NT2/D1 (cell line): ENCODE results near the gene CDH22.

Source experiments
- SUZ12 ChIP-seq: IDR thresholded peaks from 2 replicates; pipeline ENCODE4 v1.6.1; 2011; ENCODE audit not compliant: insufficient read length, insufficient read depth; ENCODE audit errors: extremely low read depth
- YY1 ChIP-seq: IDR thresholded peaks from 2 replicates; pipeline ENCODE4 v1.6.1; 2011; ENCODE audit not compliant: insufficient read length, insufficient read depth
- ZNF274 ChIP-seq: IDR thresholded peaks from 2 replicates; pipeline ENCODE4 v1.6.1; 2011; ENCODE audit warnings: mild to moderate bottlenecking, low read depth, low read length

DNA sequence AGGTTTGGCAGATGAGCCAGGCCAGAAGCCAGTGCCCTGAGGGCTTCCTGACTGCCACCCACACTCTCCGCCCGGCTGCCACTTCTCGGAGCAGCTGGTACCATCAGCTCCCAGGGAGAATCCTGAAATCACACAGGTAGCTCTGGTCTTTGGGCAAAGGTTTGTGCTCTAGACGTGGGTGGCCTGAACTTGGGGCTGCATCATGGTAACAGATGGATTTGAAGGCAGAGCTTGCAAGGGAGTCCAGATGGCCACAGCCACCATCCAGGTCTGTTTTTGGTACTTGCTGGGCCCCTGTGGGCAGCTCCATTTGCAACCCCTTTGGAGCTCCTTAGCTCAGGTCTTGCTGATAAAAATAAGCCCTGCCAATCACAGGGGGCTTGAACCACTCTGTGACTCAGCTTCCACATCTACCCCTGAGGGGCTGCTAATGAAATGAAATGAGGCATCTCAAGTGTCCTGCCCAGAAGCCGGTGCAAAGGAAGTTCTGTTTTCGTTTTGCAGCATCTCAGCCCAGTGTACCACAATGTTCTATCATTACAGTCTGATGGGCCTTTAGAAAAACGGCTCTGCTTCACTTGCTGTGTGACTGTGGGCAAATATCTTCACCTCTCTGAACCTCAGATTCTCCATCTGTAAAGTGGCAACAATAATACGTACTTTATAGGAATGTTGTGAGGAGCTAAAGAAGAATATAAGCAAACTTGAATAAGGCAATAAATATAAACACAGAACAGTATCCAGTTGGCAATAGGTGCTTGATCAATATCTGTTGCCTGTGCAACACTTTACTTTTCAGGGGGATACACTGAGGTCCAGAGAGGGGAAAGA, 25.1 kb upstream of the CDH22 start:
- TF ChIP-seq ZNF274 (no peak), SUZ12 (no peak), YY1 (no peak)
